Panc1 (cell line): ENCODE data around the gene RBMS3. TPM values are rescaled to one million over a fixed set of nuclear protein-coding genes. Genes with fewer than 3 reads are reported as not detected.

Experiments
- ATAC-seq: fragments of 200-7000 bp; cut with Tn5 transposase; 2 replicates; pipeline ENCODE4 v1.9.1; 2020; ENCODE audit warnings: mild to moderate bottlenecking, moderate library complexity
- BruUV-seq: library from RNA; stranded (reverse); fragments of 400-500 nt; replicated peaks from 2 replicates; lab custom pipeline; 2021; lab: Mats Ljungman, UMichigan
- CTCF ChIA-PET: fragments of 300-600 bp; sonication (Branson Sonifier 250); formaldehyde crosslinking; loops from one replicate; lab custom pipeline; 2022; ENCODE audit warnings: antibody characterized with exemption; lab: Charles Lee
- POLR2A ChIA-PET: fragments of 300-600 bp; sonication (Branson Sonifier 250); formaldehyde crosslinking; loops from one replicate; lab custom pipeline; 2022; ENCODE audit warnings: antibody characterized with exemption; lab: Charles Lee
- DNase-seq: peaks from one replicate; pipeline ENCODE4 v3.0.0-alpha.2; 2010; ENCODE audit warnings: low read depth, low spot score
- H3K27ac ChIP-seq: 2 replicates; pipeline ENCODE4 v1.5.1; 2011; ENCODE audit warnings: mild to moderate bottlenecking, low read length, inconsistent platforms
- H3K27me3 ChIP-seq: fragments of 200-500 bp; sonication (Bioruptor generic); 2 replicates; pipeline ENCODE4 v1.6.0; 2014; ENCODE audit warnings: low read length, inconsistent platforms; ENCODE audit not compliant: control insufficient read depth, insufficient read depth
- H3K36me3 ChIP-seq: fragments of 200-500 bp; sonication (Bioruptor generic); 2 replicates; pipeline ENCODE4 v1.5.1; 2014; ENCODE audit warnings: inconsistent platforms, mild to moderate bottlenecking, low read length, moderate library complexity; ENCODE audit not compliant: control insufficient read depth, insufficient read depth
- H3K4me1 ChIP-seq: 2 replicates; pipeline ENCODE4 v1.5.1; 2011; ENCODE audit warnings: inconsistent platforms, mild to moderate bottlenecking, low read length, moderate library complexity; ENCODE audit not compliant: control insufficient read depth, insufficient read depth
- H3K4me3 ChIP-seq, 2 experiments: 2 replicates each; pipeline ENCODE4 v1.5.1; 2011 to 2012; ENCODE audit warnings: low read depth in 2 of 2, low read length in 2 of 2, mild to moderate bottlenecking in 2 of 2, inconsistent platforms in 1 of 2, moderate library complexity in 1 of 2
- H3K9me3 ChIP-seq: fragments of 200-500 bp; sonication (Bioruptor generic); 2 replicates; pipeline ENCODE4 v1.5.1; 2014; ENCODE audit warnings: low read depth, mild to moderate bottlenecking, inconsistent platforms, low read length, moderate library complexity; ENCODE audit not compliant: control insufficient read depth, insufficient read depth
- CTCF ChIP-seq: fragments of 450-650 bp; IDR thresholded peaks from 2 replicates; pipeline ENCODE4 v1.5.1; 2017; ENCODE audit warnings: mild to moderate bottlenecking
- POLR2AphosphoS5 ChIP-seq: IDR thresholded peaks from 2 replicates; pipeline ENCODE4 v1.6.1; 2012; ENCODE audit warnings: mild to moderate bottlenecking, low read depth, low read length, moderate library complexity
- REST ChIP-seq, 2 experiments: IDR thresholded peaks; 2 replicates each; pipeline ENCODE4 v1.6.1; 2011 to 2012; ENCODE audit warnings: low read depth in 2 of 2, control low read depth in 1 of 2, low read length in 1 of 2, mild to moderate bottlenecking in 1 of 2, moderate library complexity in 1 of 2; ENCODE audit not compliant: insufficient read depth in 1 of 2
- SIN3A ChIP-seq: IDR thresholded peaks from 2 replicates; pipeline ENCODE4 v1.6.1; 2012; ENCODE audit warnings: low read depth, mild to moderate bottlenecking, low read length, moderate library complexity, borderline replicate concordance; ENCODE audit not compliant: insufficient read depth
- TCF7L2 ChIP-seq: IDR thresholded peaks from 2 replicates; pipeline ENCODE4 v1.6.1; 2011; ENCODE audit warnings: mild to moderate bottlenecking, low read depth, low read length, inconsistent platforms
- in situ Hi-C: cut with HindIII; loops from 2 replicates; pipeline ENCODE4 v1.10.0; 2016; ENCODE audit warnings: low sequenced_read_pairs, low pct_unique_long_range_greater_than_20kb
- intact Hi-C: fragments of 100-400 bp; cut with micrococcal nuclease; formaldehyde crosslinking; loops from one replicate; pipeline ENCODE4 v1.10.0; 2022; ENCODE audit not compliant: unreplicated experiment
- total RNA-seq: library from RNA; stranded (reverse); gene quantifications from one replicate; pipeline ENCODE4 v1.2.1, GENCODE V29; 2021; ENCODE audit not compliant: unreplicated experiment

RBMS3 gene
- total RNA-seq, 1 experiment from 2014 or later, result 1.1 TPM

DNA sequence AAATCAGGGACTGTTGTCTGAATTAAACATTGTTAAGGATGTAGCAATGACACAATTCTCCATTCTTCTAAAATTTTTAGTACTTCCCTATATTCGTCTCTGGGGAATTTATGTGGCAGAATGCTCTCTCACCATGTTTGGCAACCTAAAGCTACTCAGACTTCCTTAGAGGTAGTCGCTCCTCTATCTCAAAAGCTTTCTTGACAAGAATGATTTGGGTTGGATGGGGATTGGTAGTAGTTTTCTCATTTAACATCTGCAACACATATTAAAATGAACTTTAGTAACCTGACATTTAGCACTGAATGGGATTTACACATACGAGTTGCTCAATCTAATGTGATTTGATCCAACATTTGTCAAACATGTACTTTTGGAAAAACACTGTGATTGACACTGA is 233.3 kb downstream of the RBMS3 start:
- no peaks in the 10 kb centered on the region for H3K36me3 ChIP-seq
- POLR2A ChIA-PET, result no interaction called here
- H3K27me3 ChIP-seq, result no peaks in the 10 kb centered on the region
- no peak overlapping the region for H3K4me3 ChIP-seq
- in situ Hi-C loops, result no loop called here
- no peaks in the 10 kb centered on the region for H3K4me1 ChIP-seq
- intact Hi-C loops, result no loop called here
- H3K27ac ChIP-seq, result no peak overlapping the region
- TF ChIP-seq CTCF (no peak), TCF7L2 (no peak), POLR2AphosphoS5 (no peak), SIN3A (no peak), REST (IDR thresholded peaks at IDR 0.05; ENCODE audit: insufficient read depth in 1 of 2, low read depth in 2 of 2, low read length in 1 of 2) (no peak)
- DNase-seq, result no peak
- ATAC-seq, result no peak
- CTCF ChIA-PET, result no interaction called here
- H3K9me3 ChIP-seq, result no peaks in the 10 kb centered on the region
- BruUV-seq, result no TSS peak

DNA sequence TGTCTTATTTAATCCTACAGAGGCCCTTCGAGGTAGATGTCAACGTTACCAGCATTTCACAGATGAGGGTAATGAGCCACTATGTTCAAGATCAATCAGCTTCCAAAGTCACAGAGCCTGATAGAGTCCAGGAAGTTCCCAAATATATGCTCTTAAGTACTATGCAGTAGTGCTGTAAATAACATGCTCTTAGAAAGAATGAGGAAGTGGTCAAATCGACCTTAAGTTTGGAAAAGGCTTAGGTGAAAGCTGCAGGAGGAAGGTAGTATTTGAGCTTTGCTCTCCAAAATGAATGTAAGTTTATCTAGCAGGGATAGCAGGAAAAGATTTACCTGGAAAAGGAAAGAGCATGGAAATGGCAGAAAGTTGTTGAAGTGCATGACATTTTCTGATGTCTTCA is 234.0 kb downstream of the RBMS3 start:
- Histone ChIP-seq H3K36me3 (no peaks in the 10 kb centered on the region), H3K9me3 (no peaks in the 10 kb centered on the region), H3K4me3 (no peak overlapping the region), H3K4me1 (no peaks in the 10 kb centered on the region), H3K27me3 (no peaks in the 10 kb centered on the region), H3K27ac (no peak overlapping the region)
- DNase-seq (no peak), ATAC-seq (no peak)
- TF ChIP-seq SIN3A (no peak), TCF7L2 (no peak), CTCF (no peak), REST (IDR thresholded peaks at IDR 0.05; ENCODE audit: insufficient read depth in 1 of 2, low read depth in 2 of 2, low read length in 1 of 2) (no peak), POLR2AphosphoS5 (no peak)
- ChIA-PET POLR2A (no interaction called here), CTCF (no interaction called here)
- intact Hi-C loops (no loop called here), in situ Hi-C loops (no loop called here)
- no TSS peak for BruUV-seq
